Measurements from ENCODE around the gene PLEKHG4.
A peak's percentile ranks its signal among the peaks of the same experiment; 100 is the strongest.

The PLEKHG4 gene, protein sequence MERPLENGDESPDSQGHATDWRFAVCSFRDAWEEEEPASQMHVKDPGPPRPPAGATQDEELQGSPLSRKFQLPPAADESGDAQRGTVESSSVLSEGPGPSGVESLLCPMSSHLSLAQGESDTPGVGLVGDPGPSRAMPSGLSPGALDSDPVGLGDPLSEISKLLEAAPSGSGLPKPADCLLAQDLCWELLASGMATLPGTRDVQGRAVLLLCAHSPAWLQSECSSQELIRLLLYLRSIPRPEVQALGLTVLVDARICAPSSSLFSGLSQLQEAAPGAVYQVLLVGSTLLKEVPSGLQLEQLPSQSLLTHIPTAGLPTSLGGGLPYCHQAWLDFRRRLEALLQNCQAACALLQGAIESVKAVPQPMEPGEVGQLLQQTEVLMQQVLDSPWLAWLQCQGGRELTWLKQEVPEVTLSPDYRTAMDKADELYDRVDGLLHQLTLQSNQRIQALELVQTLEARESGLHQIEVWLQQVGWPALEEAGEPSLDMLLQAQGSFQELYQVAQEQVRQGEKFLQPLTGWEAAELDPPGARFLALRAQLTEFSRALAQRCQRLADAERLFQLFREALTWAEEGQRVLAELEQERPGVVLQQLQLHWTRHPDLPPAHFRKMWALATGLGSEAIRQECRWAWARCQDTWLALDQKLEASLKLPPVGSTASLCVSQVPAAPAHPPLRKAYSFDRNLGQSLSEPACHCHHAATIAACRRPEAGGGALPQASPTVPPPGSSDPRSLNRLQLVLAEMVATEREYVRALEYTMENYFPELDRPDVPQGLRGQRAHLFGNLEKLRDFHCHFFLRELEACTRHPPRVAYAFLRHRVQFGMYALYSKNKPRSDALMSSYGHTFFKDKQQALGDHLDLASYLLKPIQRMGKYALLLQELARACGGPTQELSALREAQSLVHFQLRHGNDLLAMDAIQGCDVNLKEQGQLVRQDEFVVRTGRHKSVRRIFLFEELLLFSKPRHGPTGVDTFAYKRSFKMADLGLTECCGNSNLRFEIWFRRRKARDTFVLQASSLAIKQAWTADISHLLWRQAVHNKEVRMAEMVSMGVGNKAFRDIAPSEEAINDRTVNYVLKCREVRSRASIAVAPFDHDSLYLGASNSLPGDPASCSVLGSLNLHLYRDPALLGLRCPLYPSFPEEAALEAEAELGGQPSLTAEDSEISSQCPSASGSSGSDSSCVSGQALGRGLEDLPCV

DNA sequence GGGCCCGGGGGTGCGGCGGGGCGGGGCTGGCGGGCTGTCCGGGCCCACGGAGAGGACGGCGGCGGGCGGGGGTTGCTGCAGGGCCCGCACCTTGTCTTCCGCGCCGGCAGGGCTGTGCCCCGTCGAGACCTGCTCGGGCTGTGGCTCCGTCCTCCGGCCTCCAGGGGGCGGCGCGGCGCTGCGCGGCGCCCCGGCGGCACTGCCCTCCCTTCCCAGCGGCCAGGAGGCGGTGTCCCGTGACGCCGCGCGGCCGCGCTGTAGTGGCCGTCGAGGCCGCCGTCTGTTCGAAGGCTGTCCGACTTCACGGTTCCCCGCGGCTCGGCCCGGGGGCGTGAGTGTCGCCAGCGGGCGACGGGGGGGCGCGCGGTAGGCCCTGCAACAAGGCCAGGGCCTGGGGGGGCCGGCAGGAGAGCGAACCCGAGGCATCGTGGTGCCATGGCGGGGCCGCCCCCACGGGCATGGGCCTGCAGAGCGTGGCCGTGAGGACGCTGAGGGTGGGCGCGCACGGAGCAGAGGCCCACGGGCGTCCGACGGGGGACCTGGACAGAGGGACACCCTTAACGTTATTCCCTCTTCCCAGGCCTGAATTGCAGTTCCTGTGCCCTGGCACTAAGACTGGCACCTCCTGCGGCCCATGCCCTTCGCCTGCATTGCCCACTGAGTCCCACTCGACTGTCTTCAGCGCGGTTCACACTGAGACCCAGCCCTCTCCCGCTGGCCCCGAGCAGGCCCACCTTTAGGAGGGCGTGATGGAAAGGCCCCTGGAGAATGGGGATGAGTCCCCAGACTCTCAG, at the start of gene PLEKHG4:
TSS of gene PLEKHG4 (plus strand) at position 237 of the 794 bp plus-strand sequence. CDS start at position 750, 513 bp downstream.
- peak within 1 kb of the TSS; percentile 56 to 81 for H3K4me3 ChIP-seq (ENCODE audit: low read length in 2 of 2)
- H3K9ac ChIP-seq (ENCODE audit: low read depth in 1 of 2, low read length in 2 of 2) = peak within 1 kb of the TSS; percentile 60 to 65
- peaks cover 0 to 9% of the 10 kb centered on the region in 2 donors for H3K36me3 ChIP-seq (ENCODE audit: control insufficient read depth in 2 of 2, insufficient read depth in 2 of 2, low read length in 2 of 2)
- peak within 1 kb of the TSS; percentile 35 to 48 for H3K27ac ChIP-seq (ENCODE audit: low read depth in 2 of 2, low read length in 2 of 2)
- peaks cover 13 to 18% of the 10 kb centered on the region in 2 donors for H3K4me1 ChIP-seq (ENCODE audit: control insufficient read depth in 2 of 2, insufficient read depth in 2 of 2, low read length in 2 of 2)
- H3K9me3 ChIP-seq (ENCODE audit: control insufficient read depth in 2 of 2, low read length in 2 of 2) = no peaks in the 10 kb centered on the region
- no peaks in the 10 kb centered on the region for H3K27me3 ChIP-seq (ENCODE audit: control insufficient read depth in 2 of 2, insufficient read depth in 2 of 2, low read length in 2 of 2)

DNA sequence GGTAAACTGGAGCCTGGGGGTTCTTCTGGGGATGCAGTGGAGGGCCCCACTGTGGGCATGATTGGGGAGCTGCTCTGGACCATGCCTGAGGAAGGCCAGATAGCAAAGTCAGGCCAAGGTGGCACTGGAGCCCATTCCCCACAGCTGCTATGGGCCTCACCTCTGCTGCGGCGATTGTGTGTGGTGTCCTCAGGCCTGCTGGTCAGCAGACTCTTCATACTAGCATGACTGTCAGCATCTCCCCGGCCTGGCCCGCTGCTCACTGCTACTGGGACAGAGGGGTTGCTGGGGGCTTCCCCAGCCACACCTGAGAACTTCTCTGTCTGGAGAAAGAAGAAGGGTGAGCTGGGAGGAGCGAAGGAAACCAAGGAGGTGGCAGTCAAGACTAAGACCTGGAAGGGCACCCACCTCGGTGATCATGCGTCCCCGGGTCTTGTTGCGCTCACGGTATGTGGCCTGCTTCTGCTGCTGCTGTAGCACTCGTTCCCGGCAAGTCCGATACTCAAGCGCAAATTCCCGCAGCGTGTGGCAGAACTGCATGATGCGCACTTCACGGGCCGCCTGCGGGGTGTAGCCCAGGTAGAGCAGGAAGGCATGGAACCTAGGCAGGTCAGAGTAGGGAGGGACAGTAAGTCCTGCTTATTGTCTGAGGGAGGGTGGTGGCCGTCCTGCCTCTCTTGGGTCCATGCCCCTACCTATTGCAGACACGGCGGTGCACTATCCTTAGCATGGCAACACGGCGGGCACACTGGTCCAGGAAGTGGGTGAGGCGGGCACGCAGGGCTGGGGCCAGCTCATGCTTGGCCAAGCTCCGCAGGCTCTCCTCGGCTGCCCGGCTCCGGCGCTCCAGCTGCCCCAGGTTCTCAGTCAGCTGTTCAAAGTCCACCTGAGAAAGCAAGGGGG, 49.2 kb upstream of the PLEKHG4 start:
- Histone ChIP-seq H3K9me3 (ENCODE audit: control insufficient read depth in 2 of 2, low read length in 2 of 2) (no peaks in the 10 kb centered on the region), H3K9ac (ENCODE audit: low read depth in 1 of 2, low read length in 2 of 2) (no peak overlapping the region), H3K4me3 (ENCODE audit: low read length in 2 of 2) (no peak overlapping the region), H3K4me1 (ENCODE audit: control insufficient read depth in 2 of 2, insufficient read depth in 2 of 2, low read length in 2 of 2) (peaks cover 14 to 15% of the 10 kb centered on the region in 2 donors), H3K27me3 (ENCODE audit: control insufficient read depth in 2 of 2, insufficient read depth in 2 of 2, low read length in 2 of 2) (no peaks in the 10 kb centered on the region), H3K36me3 (ENCODE audit: control insufficient read depth in 2 of 2, insufficient read depth in 2 of 2, low read length in 2 of 2) (peaks cover 43 to 58% of the 10 kb centered on the region in 2 donors), H3K27ac (ENCODE audit: low read depth in 2 of 2, low read length in 2 of 2) (no peak overlapping the region)

DNA sequence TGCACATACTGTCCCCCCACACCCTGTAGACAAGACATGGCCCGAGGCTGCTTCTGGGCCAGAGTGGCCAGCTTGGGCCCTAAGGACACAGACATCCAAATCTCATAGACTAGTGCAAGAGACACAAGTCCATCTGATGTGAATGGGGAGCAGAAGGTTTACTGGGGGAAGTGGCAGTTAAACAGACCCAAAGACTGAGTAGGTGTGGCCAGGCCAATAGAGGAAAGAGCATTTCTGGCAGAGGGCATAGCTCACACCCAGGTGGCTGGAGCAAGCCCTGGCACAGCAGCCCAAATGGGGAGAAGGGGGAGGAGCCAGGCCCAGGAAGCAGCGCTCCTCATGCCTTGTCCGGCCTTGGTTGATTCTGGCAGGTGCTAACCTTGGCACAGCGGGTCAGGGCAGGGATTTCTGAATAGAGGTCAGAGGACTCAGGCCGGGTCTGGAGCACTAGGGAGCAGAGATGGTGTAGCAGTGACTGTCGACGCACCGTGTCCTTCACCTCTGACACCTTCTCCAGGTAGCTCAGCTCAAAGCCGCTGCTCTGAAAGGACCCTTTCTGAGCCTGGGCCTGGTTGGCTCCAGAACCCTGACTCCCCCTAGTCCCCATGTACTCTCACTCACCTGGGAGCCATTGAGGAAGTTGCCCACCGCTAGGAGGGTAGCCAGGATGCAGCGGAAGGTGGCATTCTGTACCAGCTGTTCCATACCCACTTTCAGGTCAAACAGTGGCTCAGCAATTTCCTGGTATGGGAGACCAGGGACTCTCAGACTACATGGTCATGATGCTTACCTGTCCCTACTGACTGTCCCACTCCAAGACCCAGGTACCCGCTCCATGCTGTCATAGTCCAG, 48.3 kb upstream of the PLEKHG4 start:
- H3K27me3 ChIP-seq (ENCODE audit: control insufficient read depth in 2 of 2, insufficient read depth in 2 of 2, low read length in 2 of 2) = no peaks in the 10 kb centered on the region
- peaks cover 47 to 65% of the 10 kb centered on the region in 2 donors for H3K36me3 ChIP-seq (ENCODE audit: control insufficient read depth in 2 of 2, insufficient read depth in 2 of 2, low read length in 2 of 2)
- H3K4me1 ChIP-seq (ENCODE audit: control insufficient read depth in 2 of 2, insufficient read depth in 2 of 2, low read length in 2 of 2) = peaks cover 10 to 15% of the 10 kb centered on the region in 2 donors
- no peak overlapping the region for H3K9ac ChIP-seq (ENCODE audit: low read depth in 1 of 2, low read length in 2 of 2)
- no peak overlapping the region for H3K27ac ChIP-seq (ENCODE audit: low read depth in 2 of 2, low read length in 2 of 2)
- H3K9me3 ChIP-seq (ENCODE audit: control insufficient read depth in 2 of 2, low read length in 2 of 2) = no peaks in the 10 kb centered on the region
- H3K4me3 ChIP-seq (ENCODE audit: low read length in 2 of 2) = no peak overlapping the region

DNA sequence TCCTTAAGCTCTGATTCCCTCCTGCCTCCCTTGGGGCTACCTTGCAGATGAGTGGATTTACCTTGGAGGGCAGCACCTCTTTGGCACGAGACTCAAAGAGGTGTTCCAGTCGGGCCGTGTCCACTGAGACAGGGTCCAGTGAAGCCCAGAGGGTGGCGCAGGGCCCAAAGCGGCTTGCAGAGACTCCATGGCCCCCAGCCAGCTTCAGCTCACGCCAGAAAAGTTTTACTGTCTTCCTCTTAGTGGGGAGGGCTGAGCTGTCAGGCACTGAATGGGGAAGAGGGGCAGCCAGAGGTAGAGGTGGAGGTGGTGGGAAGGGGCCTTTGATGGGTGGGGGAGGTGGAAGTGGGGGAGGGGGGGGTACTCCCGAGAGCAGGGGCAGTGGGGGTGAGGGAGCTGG, 45.7 kb upstream of the PLEKHG4 start:
- Histone ChIP-seq H3K36me3 (ENCODE audit: control insufficient read depth in 2 of 2, insufficient read depth in 2 of 2, low read length in 2 of 2) (peaks cover 59 to 80% of the 10 kb centered on the region in 2 donors), H3K4me1 (ENCODE audit: control insufficient read depth in 2 of 2, insufficient read depth in 2 of 2, low read length in 2 of 2) (no peaks in the 10 kb centered on the region), H3K4me3 (ENCODE audit: low read length in 2 of 2) (no peak overlapping the region), H3K27ac (ENCODE audit: low read depth in 2 of 2, low read length in 2 of 2) (no peak overlapping the region), H3K9ac (ENCODE audit: low read depth in 1 of 2, low read length in 2 of 2) (no peak overlapping the region), H3K9me3 (ENCODE audit: control insufficient read depth in 2 of 2, low read length in 2 of 2) (no peaks in the 10 kb centered on the region), H3K27me3 (ENCODE audit: control insufficient read depth in 2 of 2, insufficient read depth in 2 of 2, low read length in 2 of 2) (no peaks in the 10 kb centered on the region)

DNA sequence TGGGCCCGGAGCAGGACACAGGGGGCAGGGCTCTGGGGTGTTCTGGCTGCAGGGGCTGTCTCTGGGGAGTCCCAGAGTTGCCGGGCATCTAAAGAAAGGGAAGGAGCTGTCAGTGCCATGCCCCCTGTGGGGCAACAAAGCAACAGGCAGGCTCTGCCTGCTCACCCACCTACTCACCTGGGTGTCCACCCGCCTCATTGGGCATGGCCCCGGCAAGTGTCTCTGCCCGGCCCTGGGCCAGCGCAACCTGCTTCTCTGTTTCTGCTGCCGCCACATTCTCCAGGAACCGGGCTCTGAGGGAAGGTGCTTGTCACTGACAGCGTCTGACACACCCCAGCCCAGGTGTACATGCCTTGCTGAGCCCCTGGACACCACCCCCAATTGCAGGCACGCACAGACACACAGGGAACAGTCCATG, 45.1 kb upstream of the PLEKHG4 start:
- Histone ChIP-seq H3K27ac (ENCODE audit: low read depth in 2 of 2, low read length in 2 of 2) (no peak overlapping the region), H3K9me3 (ENCODE audit: control insufficient read depth in 2 of 2, low read length in 2 of 2) (no peaks in the 10 kb centered on the region), H3K36me3 (ENCODE audit: control insufficient read depth in 2 of 2, insufficient read depth in 2 of 2, low read length in 2 of 2) (peaks cover 59 to 80% of the 10 kb centered on the region in 2 donors), H3K4me3 (ENCODE audit: low read length in 2 of 2) (no peak overlapping the region), H3K9ac (ENCODE audit: low read depth in 1 of 2, low read length in 2 of 2) (no peak overlapping the region), H3K4me1 (ENCODE audit: control insufficient read depth in 2 of 2, insufficient read depth in 2 of 2, low read length in 2 of 2) (no peaks in the 10 kb centered on the region), H3K27me3 (ENCODE audit: control insufficient read depth in 2 of 2, insufficient read depth in 2 of 2, low read length in 2 of 2) (no peaks in the 10 kb centered on the region)

DNA sequence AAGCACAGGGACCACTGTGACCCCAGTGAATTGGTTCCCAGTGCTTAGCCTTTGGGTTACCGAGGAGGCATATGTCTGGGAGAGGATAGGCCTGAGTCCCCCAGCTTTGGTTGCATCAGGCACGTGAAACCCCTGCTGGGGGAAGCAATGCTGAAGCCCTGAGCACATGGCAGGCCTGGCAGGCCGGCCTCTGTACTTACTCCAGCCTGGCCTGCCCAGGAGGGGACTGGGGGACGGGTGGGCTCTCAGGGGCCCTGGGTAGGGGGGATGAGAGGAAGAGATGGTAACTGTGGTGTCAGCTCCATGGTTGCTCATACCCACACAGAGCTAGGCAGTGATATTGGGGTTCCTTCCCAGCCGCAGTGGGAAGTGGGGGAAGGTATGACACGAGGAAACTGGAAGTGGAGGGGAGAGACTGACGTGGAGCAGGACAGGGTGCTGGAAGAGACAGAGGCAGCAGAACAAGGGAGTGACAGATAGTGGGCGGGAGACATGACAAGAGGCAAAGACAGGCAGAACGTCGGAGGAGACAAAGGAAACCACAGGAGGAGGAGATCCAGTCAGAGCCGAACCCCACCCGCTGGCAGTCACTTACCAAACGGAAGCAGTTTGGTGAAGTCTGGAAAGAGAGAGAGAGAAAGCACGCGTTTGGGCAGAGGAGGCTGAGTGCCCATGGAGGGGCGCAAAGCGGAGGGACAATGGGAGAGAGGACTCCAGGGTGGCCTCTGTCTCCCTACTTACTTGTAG, 43.3 kb upstream of the PLEKHG4 start:
- Histone ChIP-seq H3K4me3 (ENCODE audit: low read length in 2 of 2) (no peak overlapping the region), H3K4me1 (ENCODE audit: control insufficient read depth in 2 of 2, insufficient read depth in 2 of 2, low read length in 2 of 2) (peaks cover 5 to 6% of the 10 kb centered on the region in 2 donors), H3K9me3 (ENCODE audit: control insufficient read depth in 2 of 2, low read length in 2 of 2) (no peaks in the 10 kb centered on the region), H3K27me3 (ENCODE audit: control insufficient read depth in 2 of 2, insufficient read depth in 2 of 2, low read length in 2 of 2) (no peaks in the 10 kb centered on the region), H3K36me3 (ENCODE audit: control insufficient read depth in 2 of 2, insufficient read depth in 2 of 2, low read length in 2 of 2) (peaks cover 47 to 67% of the 10 kb centered on the region in 2 donors), H3K27ac (ENCODE audit: low read depth in 2 of 2, low read length in 2 of 2) (no peak overlapping the region), H3K9ac (ENCODE audit: low read depth in 1 of 2, low read length in 2 of 2) (no peak overlapping the region)

DNA sequence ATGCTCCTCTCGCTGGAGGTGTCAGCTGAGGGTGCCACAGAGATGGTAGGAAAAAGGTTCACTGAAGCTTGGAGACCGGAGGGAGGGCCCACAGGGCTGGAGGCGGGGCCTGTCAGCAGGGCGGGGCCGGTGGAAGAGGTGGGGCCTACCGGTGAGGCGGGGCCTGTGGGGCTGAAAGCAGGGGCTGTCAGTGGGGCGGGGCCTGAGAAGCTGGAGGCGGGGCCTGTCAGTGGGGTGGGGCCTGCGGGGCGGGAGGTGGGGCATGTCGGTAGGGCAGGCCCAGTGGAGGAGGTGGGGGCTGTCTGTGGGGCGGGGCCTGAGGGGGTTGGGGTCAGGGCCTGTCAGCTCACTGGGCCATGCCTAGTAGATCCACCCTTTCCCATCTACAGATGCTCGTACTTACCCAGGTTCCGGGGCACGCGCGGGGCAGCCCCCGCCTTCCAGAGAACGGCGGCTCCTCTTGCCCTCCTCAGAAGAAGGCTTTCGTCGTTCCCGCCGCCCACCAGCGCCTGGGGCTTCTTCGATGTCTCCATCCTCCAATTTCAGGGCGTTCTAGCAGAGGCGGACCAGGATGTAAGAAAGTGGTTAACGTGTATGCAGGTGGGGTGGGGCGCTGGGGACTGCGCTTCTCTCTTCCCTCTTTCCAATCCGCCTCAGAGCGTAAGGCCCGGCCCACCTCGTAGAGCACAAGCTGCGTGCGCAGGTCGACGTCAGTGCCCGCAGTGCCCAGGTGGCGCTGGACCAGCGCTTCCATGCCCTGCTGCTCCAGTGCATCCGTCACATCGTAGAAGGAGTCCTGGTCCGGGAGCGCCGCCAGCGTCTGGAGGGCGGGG, 42.6 kb upstream of the PLEKHG4 start:
- Histone ChIP-seq H3K27me3 (ENCODE audit: control insufficient read depth in 2 of 2, insufficient read depth in 2 of 2, low read length in 2 of 2) (no peaks in the 10 kb centered on the region), H3K9me3 (ENCODE audit: control insufficient read depth in 2 of 2, low read length in 2 of 2) (no peaks in the 10 kb centered on the region), H3K36me3 (ENCODE audit: control insufficient read depth in 2 of 2, insufficient read depth in 2 of 2, low read length in 2 of 2) (peaks cover 39 to 59% of the 10 kb centered on the region in 2 donors), H3K9ac (ENCODE audit: low read depth in 1 of 2, low read length in 2 of 2) (no peak overlapping the region), H3K4me3 (ENCODE audit: low read length in 2 of 2) (no peak overlapping the region), H3K4me1 (ENCODE audit: control insufficient read depth in 2 of 2, insufficient read depth in 2 of 2, low read length in 2 of 2) (peaks cover 12 to 14% of the 10 kb centered on the region in 2 donors), H3K27ac (ENCODE audit: low read depth in 2 of 2, low read length in 2 of 2) (no peak overlapping the region)
